Breast epithelium (tissue), 3 donors: ENCODE measurements around the gene ZSCAN20.

ENCODE experiments used
- POLR2A ChIP-seq: fragments of 450-650 bp; IDR thresholded peaks from one replicate; pipeline ENCODE4 v1.6.1; 2016; ENCODE audit warnings: antibody characterized with exemption, mild to moderate bottlenecking, moderate library complexity
- TF ChIP-seq, protein P1 (sequence below), 3 donors: fragments of 450-650 bp; IDR thresholded peaks; one replicate each; pipeline ENCODE4 v1.5.1; 2016 to 2017; ENCODE audit warnings: antibody characterized with exemption in 3 of 3, mild to moderate bottlenecking in 3 of 3, moderate library complexity in 3 of 3

DNA sequence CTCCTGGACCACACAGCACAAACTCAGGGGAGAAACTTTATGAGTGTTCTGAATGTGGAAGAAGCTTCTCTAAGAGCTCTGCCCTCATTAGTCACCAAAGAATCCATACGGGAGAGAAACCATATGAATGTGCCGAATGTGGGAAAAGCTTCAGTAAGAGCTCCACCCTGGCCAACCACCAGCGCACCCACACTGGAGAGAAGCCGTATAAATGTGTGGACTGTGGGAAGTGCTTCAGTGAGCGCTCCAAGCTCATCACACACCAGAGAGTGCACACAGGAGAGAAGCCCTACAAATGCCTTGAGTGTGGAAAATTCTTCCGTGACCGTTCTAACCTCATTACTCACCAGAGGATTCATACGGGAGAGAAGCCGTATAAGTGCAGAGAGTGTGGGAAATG, 22.5 kb downstream of the ZSCAN20 start:
- TF ChIP-seq, protein P1, sequence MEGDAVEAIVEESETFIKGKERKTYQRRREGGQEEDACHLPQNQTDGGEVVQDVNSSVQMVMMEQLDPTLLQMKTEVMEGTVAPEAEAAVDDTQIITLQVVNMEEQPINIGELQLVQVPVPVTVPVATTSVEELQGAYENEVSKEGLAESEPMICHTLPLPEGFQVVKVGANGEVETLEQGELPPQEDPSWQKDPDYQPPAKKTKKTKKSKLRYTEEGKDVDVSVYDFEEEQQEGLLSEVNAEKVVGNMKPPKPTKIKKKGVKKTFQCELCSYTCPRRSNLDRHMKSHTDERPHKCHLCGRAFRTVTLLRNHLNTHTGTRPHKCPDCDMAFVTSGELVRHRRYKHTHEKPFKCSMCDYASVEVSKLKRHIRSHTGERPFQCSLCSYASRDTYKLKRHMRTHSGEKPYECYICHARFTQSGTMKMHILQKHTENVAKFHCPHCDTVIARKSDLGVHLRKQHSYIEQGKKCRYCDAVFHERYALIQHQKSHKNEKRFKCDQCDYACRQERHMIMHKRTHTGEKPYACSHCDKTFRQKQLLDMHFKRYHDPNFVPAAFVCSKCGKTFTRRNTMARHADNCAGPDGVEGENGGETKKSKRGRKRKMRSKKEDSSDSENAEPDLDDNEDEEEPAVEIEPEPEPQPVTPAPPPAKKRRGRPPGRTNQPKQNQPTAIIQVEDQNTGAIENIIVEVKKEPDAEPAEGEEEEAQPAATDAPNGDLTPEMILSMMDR (IDR thresholded peaks at IDR 0.05) = no peak
- TF ChIP-seq POLR2A = no peak
